ENCODE measurements around the gene TANGO2. TPM values are rescaled to one million over a fixed set of nuclear protein-coding genes. Genes with fewer than 3 reads are reported as not detected.

The TANGO2 gene
- total and polyA plus RNA-seq, 2 of the 8 experiments (the other 6 are each of a cell fraction or from before 2014, with no cell fraction given), result 10.1 to 18.4 TPM

GRCh38 chr22:20018001-20018400 lies 2.9 kb upstream of the TANGO2 start (continued):
- TF ChIP-seq RXRA (IDR thresholded peaks at IDR 0.05; ENCODE audit: insufficient read depth, low read depth, low read length) (no peak), EGR1 (IDR thresholded peaks at IDR 0.05; ENCODE audit: borderline replicate concordance, low read depth, low read length) (no peak), BACH1 (IDR thresholded peaks at IDR 0.05; ENCODE audit: low read length) (no peak), SUZ12 (IDR thresholded peaks at IDR 0.05; ENCODE audit: low read length) (no peak), BCL11A (IDR thresholded peaks at IDR 0.05; ENCODE audit: low read depth in 2 of 2, low read length in 2 of 2) (no peak), PHF8 (conservative IDR thresholded peaks at IDR 0.05; ENCODE audit: low read depth, low read length) (no peak), NANOG (IDR thresholded peaks at IDR 0.05; ENCODE audit: insufficient read depth, low read depth, low read length, poor library complexity, severe bottlenecking) (no peak), HDAC2 (IDR thresholded peaks at IDR 0.05; ENCODE audit: borderline replicate concordance in 1 of 2, low read depth in 2 of 2, low read length in 2 of 2) (no peak), RNF2 (IDR thresholded peaks at IDR 0.05; ENCODE audit: borderline replicate concordance, low read depth, low read length, missing control alignments, poor library complexity, severe bottlenecking) (no peak), TBP (IDR thresholded peaks at IDR 0.05; ENCODE audit: low read depth, low read length) (no peak)

Data from H1 (cell line).